Stimulated activated CD8-positive, alpha-beta memory T cell treated with anti-CD3 and anti-CD28 coated beads, Interleukin-7, amount 100 ng/mL, for 4 hours (primary cell): ENCODE data around the gene PELI1.
"Not testable (repeated sequence)": the region's sequence is repeated elsewhere in the genome, so short reads cannot be mapped to it uniquely, and the experiment has no call there.

Experiments
- DNase-seq, 2 donors: peaks; one replicate each; pipeline ENCODE4 v3.0.0-alpha.2; 2020; ENCODE audit warnings: low read depth in 2 of 2

The PELI1 gene

DNA sequence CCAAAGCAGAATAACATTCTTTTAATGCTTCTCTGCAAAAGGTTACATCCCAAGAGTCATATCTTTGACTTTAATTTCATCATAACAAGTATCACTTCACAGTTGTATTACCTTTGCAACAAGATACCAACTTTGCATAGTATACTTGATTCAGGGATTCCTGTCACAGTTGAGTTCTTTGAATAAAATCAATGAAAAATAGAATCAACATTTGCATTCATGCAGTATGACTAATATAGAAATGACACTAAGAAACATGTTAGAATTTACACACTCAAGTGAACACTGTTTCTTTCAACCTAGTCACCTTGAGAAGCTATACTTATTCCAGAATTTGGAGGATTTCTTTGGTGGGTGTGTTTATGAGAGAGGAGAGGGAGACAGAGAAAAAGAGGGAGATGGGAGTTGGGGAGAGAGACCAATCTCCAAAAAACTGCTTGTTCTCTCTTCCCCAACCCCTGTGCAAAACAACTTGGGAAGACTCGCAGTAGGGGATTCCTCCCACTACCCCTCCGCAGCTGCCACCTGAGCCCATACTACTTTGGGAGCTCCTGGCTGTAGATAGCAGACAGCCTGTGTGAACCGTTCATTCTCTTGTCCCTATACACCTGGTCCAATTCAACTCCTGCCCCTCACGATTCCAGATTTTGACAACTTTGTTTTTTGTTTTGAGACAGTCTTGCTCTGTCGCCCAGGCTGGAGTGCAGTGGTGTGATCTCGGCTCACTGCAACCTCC, 57.7 kb downstream of the PELI1 start:
- no peak for DNase-seq

DNA sequence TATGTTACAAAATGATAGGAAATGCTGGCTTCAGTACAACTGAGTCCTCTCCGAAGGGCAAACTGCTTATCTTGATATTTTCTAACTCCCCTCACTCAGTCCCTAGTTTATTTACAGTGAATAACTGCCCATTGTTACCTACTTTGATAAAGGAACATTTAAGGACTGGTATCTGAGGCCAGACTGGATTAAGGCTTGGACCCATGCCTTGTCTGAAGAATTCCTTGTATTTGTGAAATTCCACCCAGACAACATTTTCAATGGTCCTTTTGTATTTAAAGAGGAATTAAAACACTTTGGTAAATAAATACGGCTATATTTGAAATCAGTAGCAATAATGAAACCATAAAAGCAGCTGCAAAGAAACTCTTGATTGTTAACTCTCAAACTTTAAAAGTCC, 58.3 kb downstream of the PELI1 start:
- no peak for DNase-seq

DNA sequence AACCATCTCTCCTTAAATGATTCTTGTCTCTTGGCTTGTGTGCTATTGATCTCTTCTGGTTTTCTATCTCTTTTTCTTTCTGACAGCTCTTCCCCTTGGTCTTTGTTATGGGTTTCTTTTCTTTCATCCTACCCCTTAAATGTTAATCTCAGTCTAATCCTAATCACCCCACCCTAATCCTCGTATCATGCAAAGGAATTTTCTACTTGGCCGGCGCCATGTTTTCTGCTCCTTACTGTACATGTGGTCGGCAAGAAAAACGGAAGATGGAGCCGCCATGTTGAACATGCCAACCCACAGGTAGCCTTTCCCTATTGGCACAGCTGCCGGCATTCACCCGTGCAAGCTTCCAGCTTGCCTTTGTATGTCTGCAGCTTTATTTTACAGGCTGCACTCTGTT, 63.2 kb downstream of the PELI1 start:
- DNase-seq: no peak

DNA sequence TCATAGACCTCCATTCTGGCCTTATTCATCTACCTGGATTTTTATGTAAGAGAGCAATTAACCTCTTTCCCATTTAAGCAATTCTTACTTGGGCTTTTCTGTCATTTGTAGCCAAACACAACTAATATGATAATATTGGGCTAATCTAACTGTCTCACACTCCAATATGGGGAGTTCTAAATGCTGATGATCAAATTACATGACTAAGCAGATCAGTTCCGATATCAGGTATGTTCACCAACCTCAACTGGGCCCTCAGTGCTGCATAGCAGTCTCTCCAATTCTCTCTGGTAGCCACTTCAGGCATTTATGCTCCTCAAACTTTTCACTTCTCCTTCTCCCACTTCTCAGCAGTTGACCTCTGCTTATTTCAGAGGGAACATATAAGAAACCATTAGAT, 64.0 kb downstream of the PELI1 start:
- no peak for DNase-seq

DNA sequence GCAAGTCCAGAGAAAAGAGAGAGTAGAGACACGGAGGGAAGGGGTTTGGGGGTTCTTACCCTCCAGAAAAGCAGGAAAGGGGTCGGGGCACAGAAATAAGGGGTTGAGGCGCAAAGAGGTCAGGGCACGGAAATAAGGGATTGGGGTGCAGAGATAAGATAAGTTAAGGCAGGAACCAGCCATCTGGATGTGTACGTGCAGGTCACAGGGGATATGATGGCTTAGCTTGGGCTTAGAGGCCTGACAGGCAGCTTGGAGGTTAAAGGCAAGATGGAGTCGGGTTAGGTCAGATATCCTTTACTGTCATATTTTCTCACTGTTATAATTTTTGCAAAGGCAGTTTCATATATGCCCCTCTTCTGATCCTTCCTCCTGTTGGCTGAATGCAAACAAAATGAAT, 64.5 kb downstream of the PELI1 start:
- DNase-seq: not testable (repeated sequence)

DNA sequence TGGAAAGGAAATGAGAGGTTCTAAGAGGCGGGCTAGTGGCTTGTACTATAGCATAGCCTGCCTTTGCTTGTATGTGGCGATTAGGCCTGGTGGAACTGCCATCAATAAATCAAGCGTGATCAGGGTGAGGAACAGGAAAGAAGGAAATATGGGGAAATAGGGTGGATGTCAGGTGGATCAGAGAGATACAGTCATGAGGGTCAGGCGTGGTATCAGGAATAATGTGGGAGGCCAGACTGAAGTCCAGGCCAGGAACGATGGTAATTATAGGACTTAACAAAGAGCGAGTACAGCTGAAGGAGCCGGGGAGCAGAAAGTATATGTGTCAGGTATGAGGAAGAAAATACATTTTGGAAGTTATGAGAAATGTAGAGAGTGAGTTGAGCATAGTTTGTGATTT, 67.4 kb downstream of the PELI1 start:
- not testable (repeated sequence) for DNase-seq

DNA sequence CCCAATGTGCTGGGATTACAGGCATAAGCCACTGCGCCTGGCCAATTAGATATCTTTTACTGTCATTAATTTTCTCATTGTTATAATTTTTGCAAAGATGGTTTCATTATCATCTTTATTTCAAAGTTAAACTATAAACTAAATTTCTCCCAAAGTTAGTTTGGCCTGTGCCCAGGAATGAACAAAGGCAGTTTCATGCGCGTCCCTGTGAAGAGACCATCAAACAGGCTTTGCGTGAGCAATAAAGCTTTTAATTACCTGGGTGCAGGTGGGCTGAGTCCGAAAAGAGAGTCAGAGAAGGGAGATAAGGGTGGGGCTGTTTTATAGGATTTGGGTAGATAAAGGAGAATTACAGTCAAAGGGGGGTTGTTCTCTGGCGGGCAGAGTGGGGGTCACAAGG, 69.6 kb downstream of the PELI1 start:
- DNase-seq: not testable (repeated sequence)

DNA sequence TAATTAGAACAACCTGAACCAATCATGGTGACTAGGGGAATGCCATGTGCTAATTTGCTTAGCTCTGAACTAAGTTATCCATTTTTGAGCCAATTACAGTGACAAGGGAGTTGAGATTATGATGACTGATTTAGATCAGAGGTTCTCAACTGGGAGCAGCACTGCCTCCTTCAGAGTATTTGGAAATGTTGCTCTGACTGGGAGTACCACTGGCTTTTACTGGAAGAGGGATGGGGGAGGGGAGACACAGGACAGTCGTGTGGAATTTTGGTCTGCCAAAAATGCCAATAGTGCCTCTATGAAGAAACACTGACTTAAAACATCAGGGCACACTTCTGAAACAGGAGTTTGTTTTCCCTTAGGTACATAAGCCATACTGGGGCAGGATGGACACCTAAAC, 76.9 kb downstream of the PELI1 start:
- DNase-seq: no peak

DNA sequence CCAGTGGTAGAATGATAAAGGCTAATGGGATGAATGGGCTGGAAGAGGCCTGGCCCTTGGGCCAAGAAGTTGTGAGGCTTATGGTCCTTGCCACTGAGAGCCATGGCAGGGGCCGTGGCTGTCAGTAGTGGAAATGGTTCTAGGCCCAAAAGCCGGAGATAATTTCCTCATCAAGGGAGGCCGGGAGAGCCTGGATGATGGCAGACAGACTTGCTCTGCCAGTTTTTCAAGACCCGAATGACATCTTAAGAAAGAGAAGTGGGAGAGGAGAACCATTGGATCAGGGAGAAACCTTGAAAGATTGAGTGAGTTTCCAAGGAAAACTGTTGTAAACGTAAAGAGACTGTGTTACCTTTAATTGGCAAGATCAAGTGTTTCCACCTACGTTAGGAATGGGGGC, 78.7 kb downstream of the PELI1 start:
- DNase-seq: no peak

DNA sequence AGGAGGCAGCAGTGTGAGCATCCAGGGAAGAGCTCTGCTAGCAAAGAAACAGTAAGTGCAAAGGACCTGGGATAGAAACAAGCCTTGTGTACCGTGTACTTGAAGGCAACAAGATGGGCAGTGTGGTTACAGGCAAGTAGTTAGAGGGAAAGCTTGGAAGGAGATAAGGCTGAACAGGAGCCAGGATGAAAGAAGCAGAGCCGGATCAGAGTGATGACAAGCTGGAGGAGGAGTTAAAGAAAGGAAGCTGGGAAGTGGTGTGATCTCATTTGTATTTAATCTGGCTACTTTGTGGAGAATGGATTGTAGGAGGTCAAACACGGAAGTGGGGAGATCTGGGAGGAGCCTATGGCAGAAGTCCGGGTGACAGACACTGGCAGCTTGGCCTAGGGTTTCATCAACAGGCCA, 80.3 kb downstream of the PELI1 start:
- DNase-seq: no peak

DNA sequence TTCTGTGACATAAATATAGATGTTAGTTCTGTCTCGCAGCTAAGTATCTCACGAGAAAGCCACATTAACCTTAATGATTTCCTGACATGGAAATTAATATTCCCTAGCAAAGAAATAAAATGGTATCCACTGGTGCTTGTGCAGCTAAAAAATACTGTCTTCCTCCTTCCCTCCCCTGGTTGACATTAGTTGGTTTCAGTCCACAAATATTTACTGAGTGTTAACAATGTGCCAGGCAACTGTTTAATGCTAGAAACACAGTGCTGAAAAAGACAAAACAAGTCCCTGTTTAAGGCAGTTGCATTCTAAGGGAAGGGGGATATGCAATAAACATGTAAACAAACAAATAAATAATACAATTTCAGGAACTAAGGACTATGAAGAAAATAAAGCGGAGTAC, 80.8 kb downstream of the PELI1 start:
- no peak for DNase-seq

DNA sequence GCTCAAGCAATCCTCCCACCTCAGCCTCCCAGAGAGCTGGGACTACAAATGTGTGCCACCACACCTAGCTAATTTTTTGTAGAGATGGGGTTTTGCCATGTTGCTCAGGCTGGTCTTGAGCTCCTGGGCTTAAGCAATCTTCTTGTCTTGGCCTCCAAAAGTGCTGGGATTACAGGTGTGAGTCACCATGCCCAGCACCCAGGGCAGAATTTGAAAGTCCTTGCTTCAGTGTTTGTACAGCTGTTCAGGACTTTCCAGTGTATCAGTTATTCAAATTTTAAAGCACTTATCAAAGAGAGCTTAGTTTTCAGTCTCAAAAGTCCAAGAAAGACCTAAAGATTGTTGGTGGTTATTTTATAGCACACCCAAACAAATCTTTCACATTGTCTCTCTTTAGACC, 81.4 kb downstream of the PELI1 start:
- no peak for DNase-seq

DNA sequence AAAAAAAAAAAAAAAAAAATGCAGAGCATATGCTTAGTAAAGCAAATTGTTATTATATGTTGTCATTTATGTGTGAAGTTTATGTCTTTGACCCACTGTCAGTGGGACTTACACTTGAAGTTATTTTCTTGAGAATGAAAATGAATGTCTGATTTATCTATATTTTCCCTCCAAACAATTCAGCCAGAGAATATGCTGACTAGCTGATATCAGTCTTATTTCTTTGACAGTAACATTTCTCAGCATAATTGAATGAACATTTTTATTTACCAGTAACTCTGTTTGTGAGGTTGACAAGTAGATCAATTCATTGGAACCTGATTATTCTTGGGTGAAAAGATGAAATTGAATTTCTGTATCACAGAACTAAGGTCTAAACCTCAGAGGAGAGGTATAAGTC, 85.0 kb downstream of the PELI1 start:
- no peak for DNase-seq

DNA sequence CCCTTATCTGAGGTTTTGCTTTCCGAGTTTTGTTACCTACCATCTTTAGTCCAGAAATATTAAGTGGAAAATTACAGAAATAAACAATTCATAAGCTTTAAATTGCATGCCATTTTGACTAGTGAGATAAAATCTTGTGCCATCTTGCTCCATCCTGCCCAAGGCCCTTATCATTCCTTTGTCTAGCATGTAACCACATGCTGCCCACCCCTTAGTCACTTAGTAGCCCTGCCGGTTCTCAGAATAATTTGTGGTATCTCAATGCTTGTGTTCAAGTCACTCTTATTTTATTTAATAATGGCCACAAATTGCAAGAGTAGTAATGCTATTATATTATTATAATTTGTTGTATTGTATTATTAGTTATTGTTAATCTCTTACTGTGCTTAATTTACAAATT, 88.2 kb downstream of the PELI1 start:
- DNase-seq: no peak

DNA sequence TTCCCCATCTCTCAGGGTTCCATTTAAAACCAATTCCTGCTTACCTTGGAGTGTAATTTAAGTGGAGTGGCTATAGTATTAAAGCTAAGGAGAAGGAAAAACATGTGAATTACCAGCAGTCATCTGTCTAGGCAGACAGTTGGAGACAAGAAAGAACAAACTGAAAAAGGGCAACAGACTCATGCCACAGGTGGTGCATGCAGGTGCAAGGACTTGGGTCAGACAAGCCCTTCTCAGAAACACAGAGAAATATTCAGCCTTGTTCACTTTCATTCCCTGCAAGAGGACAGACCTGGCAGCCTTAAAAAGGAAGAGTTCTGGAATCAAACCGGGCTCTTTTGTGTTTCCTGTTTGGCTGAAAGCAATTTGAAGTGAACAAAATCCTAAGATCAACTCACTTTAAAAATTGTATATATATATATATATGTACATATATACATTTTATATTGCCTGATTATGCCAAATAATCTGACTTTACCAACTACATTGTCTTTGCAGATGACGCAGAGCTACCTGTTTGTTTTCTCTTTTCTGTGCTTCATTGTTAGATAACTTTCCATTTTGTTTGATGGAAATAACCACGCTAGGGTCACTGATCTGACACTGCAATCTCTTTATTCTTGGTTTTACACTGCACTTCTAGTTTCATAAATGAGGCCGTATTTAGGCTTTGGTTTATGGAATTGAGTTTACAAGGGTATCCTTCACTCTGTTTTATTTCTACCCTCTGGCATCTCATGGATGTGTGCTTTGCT, 89.9 kb downstream of the PELI1 start:
- DNase-seq: no peak

DNA sequence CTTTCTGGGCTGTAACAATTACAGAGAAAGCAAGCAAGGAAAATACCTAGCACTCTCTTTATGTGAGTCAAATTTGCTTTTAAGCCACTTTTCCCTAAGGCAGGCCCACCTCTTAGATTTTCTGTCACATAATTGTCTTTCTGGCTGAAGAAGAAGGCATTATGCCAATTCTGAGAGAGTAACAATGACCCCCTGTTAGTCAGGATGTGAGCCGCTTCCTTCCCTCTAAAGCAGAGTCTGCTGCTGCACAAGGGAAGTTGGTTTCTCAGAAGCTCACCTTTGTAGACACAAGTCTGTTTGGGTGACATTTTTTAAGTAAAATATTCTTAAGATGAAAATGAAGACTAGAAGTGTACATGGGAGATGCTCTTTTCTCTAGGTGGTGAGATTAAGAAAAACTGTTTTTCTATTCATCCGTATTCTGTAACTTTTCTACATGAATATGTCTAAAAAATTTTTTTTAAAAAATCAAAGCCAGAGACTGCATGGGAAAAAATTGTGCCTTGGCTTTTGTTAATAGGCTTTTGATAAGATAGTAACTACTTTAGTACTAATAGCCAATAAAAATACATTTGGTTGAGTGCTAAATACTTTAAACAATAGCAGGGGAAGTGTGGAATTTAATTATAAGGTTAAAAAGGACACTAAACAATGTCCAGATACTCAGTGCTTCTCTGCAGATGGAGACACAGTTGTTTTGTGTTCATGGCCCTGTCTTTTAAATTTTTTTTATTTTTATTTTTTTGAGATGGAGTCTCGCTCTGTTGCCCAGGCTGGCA, 91.6 kb downstream of the PELI1 start:
- DNase-seq: no peak

DNA sequence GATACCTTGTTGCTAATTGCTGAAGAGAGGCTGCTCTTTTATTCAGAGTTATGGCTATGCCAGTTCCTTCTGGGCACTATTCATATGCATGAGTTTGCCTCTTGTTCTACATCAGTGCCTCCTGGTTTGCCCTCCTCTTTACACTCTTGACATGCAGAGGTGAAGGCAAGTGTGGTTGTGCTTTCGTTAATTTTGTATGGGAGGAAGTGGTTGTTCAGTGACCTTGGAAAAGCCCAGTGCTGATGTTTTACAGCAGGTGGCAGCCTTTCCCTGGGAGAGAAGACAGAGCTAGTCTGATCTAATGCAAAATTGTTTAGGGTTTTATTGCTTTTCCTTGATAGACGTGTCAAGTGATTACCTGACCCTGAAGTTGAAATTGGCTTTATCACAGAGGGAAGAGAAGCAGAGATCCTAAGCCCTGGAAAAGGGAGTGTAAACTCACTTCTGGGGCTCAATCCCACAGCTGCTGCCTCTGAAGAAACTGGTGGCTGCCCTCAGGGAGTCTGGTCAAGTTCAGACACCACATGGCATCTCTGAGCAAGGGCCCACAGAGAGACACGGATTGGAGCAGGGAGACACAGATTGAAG, 94.5 kb downstream of the PELI1 start:
- peak; percentile 32 to 67 for DNase-seq

DNA sequence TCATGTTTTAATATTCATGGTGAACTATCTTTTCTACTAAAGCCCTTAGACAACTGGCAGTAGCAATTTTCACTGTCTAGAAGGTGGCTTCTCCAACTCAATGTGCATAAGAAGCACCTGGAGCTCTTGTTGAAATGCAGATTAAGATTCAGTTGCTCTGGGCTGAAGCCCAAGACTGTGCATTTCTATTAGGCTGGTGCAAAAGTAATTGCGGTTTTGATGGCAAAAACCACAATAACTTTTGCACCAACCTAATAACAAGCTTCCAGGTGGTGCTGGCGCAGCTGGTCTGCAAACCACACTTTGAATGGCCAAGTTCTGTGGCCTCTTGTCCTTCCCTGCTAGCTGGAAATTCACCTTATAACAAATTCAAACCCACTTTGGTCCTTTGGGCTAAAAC, 98.3 kb downstream of the PELI1 start:
- no peak for DNase-seq
